T-helper 2 cell (primary cell): ENCODE data around the gene RBL2.
A peak's percentile ranks its signal among the peaks of the same experiment; 100 is the strongest.
"Not testable (repeated sequence)": the region's sequence is repeated elsewhere in the genome, so short reads cannot be mapped to it uniquely, and the experiment has no call there.

Experiments
- DNase-seq, 5 experiments: peaks; one replicate each; pipeline versions ENCODE4 v3.0.0 to v3.0.0-alpha.2; 2012 to 2022

RBL2 gene

GRCh38 chr16:53504665-53505064, 70.4 kb downstream of the RBL2 start:
- DNase-seq, result peak in 2 of 5 experiments; percentile 11 to 77

DNA sequence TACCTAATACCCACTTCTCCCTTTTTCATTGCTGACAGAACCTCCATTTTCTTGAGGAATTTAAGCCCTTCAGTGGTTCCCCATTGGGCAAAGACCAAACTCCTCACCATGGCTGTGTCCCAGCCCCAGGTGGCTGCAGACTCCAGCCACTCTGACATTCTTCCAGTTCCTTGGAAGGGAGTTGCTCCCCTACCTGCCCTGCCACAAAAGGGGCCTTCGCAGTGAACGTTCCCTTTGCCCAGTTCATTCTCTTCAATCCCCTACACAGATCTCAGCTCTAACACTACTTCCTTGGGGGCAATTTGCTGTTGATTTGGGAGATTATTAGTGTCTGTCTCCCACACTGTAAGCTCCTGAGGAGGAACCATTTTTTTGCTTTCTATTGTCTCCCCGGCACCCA, 72.0 kb downstream of the RBL2 start:
- no peak for DNase-seq

DNA sequence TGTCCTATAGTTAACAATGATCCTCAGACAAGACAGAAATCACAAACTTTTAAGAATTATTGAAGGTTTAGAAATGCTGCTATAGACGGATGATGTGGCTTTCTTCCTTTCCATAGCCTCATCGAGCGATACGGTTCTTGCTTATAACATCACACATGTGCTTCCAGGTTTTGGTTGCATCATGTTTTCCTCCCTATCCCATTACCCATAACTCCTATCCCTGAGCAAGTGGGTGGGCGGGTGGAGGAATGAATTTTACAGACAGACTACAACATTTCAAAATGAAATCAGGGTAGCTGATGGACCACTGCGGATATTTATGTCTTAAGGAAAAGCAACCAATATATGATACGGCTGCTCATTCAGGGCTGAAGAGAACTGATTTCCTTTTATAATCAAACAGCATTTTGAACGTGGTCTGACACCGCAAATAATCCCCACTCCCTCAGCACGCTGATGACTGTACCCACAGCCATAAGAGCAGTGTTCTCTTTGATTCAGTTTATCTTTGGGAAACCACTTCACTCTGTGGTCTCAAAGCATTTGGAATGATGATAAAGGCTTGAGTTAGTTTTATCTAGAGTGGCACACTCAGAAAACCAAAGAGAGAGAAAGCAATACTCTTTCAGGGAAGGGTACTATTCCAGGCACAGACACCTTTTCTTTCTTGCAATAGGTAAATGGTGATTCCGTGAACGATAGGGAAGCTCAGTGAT, 73.4 kb downstream of the RBL2 start:
- no peak for DNase-seq

DNA sequence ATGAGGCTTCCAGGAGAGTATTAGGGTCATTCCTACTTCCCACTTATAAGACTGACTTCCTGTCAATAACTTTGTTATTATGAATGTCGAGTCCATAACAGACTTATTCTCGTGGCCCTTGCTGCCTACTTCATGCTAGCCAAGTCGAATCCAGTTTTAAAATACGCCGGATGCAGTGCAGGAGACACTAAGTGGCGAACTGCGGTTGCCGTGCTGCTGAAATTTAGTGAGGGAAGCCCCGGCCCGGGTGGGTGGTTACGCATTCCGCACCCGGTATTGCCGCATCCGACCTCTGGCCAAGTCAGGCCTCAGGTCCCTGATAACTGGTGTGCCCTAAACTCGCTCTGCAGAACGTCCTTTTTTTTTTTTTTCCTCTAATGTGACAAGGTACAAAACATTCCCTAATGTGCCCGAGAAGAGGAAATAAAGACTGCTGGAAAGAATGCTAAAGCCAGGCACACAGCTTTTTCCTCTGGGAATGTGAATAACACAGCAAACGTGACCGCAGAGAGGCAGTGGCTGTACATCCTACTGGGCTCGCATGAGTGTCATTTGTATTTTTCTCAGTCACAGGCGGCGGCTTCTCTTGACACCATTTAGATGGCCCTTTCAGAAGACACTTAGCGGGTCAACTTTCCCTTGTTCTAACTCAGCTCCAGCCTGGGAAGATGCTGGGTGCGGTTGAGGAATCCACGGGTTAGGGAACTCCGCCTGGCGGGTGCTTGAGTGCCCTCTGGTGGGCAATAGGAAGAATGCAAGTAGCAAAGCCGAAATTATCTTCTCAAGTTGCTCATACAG, 75.8 kb downstream of the RBL2 start:
- DNase-seq, result peak in 4 of 5 experiments; percentile 10 to 58 (median 32)

GRCh38 chr16:53510704-53511070, 76.4 kb downstream of the RBL2 start:
- no peak for DNase-seq

GRCh38 chr16:53511084-53511402, 76.8 kb downstream of the RBL2 start:
- no peak for DNase-seq

GRCh38 chr16:53511403-53512280, 77.4 kb downstream of the RBL2 start:
- DNase-seq, result no peak

- DNase-seq, result not testable (repeated sequence)
These were observed 78.5 kb downstream of the RBL2 start for GRCh38 chr16:53512795-53513194.

- DNase-seq, result no peak
These were observed 81.0 kb downstream of the RBL2 start for GRCh38 chr16:53515259-53515658.

- DNase-seq, result no peak
These were observed 81.5 kb downstream of the RBL2 start for GRCh38 chr16:53515811-53516210.

GRCh38 chr16:53517851-53518250, 83.6 kb downstream of the RBL2 start:
- DNase-seq, result peak in 1 of 5 experiments; percentile 62

GRCh38 chr16:53518550-53519416, 84.5 kb downstream of the RBL2 start:
- peak; percentile 38 to 99 (median 65) for DNase-seq

DNA sequence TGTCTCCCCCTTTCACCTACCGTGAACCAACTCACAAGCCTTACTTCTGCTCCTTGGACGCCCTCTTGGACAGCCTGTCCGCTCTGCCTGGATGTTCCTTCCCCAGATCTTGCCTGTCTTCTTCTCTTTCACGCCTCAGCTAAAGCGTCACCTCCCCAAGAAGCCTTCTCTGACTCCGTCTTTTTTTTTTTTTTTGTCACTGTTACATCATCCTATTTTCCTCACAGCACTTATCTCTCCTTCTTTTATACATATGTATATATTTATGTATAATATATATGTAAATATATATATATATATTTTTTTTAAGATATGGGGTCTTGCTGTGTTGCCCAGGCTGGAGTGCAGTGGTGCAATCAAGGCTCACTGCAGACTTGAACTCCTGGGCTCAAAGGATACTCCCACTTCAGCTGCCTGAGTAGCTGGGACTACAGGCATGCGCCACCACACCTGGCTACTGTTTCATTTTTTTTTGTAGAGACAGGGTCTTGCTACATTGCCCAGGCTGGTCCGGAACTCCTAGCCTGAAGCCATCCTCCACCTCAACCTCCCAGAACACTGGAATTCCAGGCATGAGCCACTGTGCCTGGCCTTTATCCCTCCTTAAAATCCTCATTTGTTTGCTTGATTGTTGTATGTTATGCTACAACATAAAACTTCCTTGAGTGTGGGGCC, 85.3 kb downstream of the RBL2 start:
- peak in 2 of 5 experiments; percentile 33 to 49 for DNase-seq

GRCh38 chr16:53523126-53523804, 89.0 kb downstream of the RBL2 start:
- DNase-seq, result no peak

- no peak for DNase-seq
These were observed 89.8 kb downstream of the RBL2 start for GRCh38 chr16:53523971-53524548.

GRCh38 chr16:53528797-53529196, 94.5 kb downstream of the RBL2 start:
- no peak for DNase-seq

DNA sequence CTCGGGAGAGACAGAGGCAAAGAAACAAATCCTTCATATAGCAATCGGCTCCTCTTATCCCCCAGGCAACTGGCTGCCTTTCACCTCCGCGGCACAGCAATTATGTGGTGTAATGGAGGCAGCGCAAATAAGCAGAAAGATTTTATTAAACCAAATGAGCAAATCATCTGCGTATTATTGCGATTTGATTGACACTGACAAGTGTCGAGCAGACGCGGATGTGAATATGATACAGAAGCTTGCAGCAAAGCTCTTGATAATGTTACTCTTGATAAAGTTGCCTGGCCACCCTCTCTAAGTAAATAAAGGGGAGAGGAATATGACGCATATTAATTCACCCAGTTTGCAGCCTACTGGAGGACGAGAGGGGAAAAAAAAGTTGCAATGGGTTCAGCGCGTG, 95.2 kb downstream of the RBL2 start:
- DNase-seq, result no peak

GRCh38 chr16:53530046-53530445, 95.8 kb downstream of the RBL2 start:
- DNase-seq, result no peak

GRCh38 chr16:53530741-53531140, 96.5 kb downstream of the RBL2 start:
- no peak for DNase-seq

DNA sequence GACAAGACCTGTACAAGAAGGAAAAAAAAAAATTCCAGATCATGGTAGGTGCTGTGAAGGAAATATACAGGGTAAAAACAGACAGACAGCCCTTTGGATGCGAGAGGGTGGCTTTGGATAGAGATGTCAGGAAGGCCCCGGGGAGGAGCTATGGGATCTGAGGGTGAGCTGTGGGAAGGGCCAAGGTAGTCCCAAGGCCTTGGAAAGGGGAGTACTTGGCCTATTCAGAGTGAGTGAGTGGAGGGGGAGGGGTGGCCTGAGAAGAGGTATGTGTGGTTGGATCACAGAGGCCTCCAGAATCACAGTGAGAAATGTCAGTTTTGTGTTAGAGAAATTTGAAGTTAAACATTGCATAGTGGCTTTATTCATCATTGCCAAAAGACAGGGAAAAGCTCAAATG, 99.9 kb downstream of the RBL2 start:
- peak in 1 of 5 experiments; percentile 31 for DNase-seq

GRCh38 chr16:53537626-53538025, 103.4 kb downstream of the RBL2 start:
- DNase-seq, result peak in 2 of 5 experiments; percentile 40 to 56
